ENCODE measurements around the gene MAPK8.

- TF ChIP-seq POLR2A (IDR thresholded peaks at IDR 0.05): no peak
- TF ChIP-seq CTCF (IDR thresholded peaks at IDR 0.05 in 8 of 11, conservative IDR thresholded peaks at IDR 0.05 in 3 of 11): no peak
- no peak for TF ChIP-seq POLR2AphosphoS5 (IDR thresholded peaks at IDR 0.05)
These were observed 157.8 kb downstream of the MAPK8 start for GRCh38 chr10:48464121-48464870.
